ENCODE measurements around the gene TRMO.

Gene TRMO

DNA sequence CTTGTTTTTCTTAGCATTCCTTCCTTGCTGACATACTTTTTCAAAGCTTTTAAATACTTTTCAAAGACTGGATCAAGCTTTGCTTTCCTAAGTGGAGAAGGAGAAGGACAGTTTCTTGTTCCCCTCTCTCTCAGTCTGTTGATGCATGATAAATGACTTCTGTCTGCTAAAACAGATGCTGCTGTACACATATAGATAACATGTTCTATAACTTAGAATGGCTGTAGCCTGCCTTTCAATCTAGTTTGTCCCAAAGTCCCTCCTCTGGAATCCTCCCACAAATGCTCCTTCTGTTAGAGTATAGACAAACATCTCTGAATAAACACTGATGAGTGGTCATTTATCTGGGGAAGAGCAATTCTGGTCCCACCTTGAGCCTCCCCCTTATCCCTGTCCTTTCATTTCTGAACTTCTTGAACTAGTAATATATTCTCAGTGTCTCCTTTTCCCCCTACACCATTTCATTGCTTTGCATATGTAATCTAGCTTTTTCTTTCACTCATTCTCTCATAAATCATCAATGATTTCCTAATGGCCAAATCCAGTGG lies 21.1 kb upstream of the TRMO start:
- in situ Hi-C loops (cut with HindIII; ENCODE audit: low pct_ligation_motif_present, low pct_unique_long_range_greater_than_20kb, low sequenced_read_pairs): no loop called here
- DNase-seq: no peak

DNA sequence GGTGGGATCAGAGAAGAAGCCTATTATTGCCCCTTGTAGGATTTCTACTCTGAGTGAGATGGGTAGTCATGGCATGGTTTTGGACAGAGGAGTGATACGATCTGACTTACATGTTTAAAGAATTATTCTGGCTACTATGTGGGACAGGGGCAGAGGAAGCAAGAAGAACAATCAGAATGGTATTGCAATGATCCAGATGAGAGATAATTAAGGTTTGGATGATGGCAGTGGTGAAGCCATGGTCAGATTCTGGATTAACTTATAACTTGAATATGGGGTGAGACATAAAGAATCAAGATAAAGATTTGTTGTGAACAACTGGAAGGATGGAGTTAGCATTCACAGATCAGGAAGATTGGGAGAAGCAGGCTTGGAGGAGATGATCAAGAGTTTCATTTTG lies 19.0 kb upstream of the TRMO start:
- no peak for DNase-seq
- in situ Hi-C loops (cut with HindIII; ENCODE audit: low pct_ligation_motif_present, low pct_unique_long_range_greater_than_20kb, low sequenced_read_pairs): no loop called here

GRCh38 chr9:97940741-97941140 lies 18.4 kb upstream of the TRMO start:
- DNase-seq: no peak
- in situ Hi-C loops (cut with HindIII; ENCODE audit: low pct_ligation_motif_present, low pct_unique_long_range_greater_than_20kb, low sequenced_read_pairs): no loop called here

GRCh38 chr9:97940233-97940632 lies 17.9 kb upstream of the TRMO start:
- no peak for DNase-seq
- in situ Hi-C loops (cut with HindIII; ENCODE audit: low pct_ligation_motif_present, low pct_unique_long_range_greater_than_20kb, low sequenced_read_pairs): no loop called here

DNA sequence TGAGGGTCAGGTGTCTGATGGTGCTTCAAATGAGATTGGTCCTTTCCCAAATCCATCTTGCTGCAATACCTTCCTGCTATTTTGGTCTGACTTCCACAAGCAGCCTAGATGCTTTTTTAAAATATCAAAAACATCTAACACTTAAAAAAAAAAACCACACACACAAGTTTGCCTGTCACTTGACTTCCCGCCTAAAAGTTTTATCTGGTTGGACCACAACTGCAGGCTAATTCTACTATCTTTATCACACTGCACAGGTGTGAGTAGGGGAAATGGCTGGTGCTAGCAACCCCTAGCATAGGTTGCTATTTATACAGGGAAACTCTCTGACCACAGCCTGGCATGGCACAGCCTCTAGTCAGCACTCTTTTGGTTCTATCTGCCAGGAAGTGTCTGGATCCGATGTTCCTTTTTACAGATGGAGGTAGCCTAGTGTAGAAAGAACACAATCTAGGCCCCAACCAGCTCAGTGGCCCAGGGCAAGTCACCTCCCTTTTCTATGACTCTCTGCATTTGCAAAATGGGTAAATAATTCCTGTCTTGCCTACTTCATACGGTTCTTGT lies 15.9 kb upstream of the TRMO start, which contains the start of gene HEMGN:
Gene HEMGN (minus strand): TSS at position 92 of the 564 bp plus-strand sequence. CDS start 36 bp downstream, at position 56.
- no peak for DNase-seq
- in situ Hi-C loops (cut with HindIII; ENCODE audit: low pct_ligation_motif_present, low pct_unique_long_range_greater_than_20kb, low sequenced_read_pairs): no loop called here

GRCh38 chr9:97936998-97937397 lies 14.7 kb upstream of the TRMO start:
- in situ Hi-C loops (cut with HindIII; ENCODE audit: low pct_ligation_motif_present, low pct_unique_long_range_greater_than_20kb, low sequenced_read_pairs): no loop called here
- no peak for DNase-seq

GRCh38 chr9:97935276-97935675 lies 13.0 kb upstream of the TRMO start:
- in situ Hi-C loops (cut with HindIII; ENCODE audit: low pct_ligation_motif_present, low pct_unique_long_range_greater_than_20kb, low sequenced_read_pairs): no loop called here

GRCh38 chr9:97934321-97935115 lies 12.2 kb upstream of the TRMO start:
- no peak for DNase-seq
- in situ Hi-C loops (cut with HindIII; ENCODE audit: low pct_ligation_motif_present, low pct_unique_long_range_greater_than_20kb, low sequenced_read_pairs): no loop called here

More at GRCh38 chr9:97935276-97935675, 13.0 kb upstream of the TRMO start:
- DNase-seq: no peak

DNA sequence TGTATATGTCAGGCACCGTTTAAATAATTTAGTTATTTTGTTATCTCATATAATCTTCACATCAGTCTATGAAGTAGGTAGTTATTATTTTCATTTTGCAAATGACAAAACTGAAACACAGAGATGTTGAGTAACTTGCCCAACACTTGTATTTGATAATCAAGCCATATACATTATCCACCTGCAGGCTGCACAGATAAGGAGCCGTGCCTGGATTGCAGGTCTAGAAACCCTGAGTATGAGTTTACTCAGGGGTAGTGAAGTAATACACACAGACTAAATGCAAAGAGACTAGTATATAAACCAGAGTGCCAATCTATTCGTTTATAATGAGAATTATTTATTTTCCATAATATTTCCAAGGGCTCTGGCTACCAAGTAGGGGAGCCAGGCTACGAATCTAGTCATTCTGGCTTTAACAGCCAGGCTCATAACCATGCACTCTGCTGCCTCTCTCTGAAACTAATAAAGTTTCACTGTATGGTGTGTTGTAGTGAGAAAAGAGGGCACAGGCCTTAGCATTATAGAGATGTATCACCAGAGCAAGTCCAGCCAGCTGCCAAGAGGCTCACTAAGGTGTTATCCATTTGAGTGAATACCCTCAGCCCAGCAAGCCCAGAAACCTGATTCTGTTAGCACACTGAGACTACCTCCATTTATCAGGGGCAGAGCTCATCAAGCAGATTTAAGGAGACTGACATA lies 11.1 kb upstream of the TRMO start:
- DNase-seq: no peak
- in situ Hi-C loops (cut with HindIII; ENCODE audit: low pct_ligation_motif_present, low pct_unique_long_range_greater_than_20kb, low sequenced_read_pairs): no loop called here

DNA sequence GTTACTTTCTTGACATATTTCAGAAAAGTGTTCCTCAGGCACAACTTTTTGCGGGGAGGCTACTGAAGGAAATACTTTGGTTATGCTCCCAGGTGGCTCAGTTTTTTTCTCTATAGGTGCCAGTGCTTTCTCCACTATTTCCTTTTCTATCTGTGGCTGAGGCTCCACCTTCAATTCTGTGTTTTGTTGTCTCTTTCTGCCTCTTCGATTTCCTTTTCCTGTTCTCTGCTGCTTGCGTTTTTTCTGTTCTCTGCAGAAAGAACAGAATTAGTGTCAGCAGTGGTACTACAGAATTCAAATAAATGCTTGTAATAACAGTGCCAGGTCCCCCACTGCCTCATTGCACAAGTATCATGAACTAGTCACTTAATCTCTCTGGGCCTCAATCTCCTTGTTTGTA lies 8.7 kb upstream of the TRMO start:
- no peak for DNase-seq

GRCh38 chr9:97928986-97929604 lies 6.8 kb upstream of the TRMO start:
- in situ Hi-C loops (cut with HindIII; ENCODE audit: low pct_ligation_motif_present, low pct_unique_long_range_greater_than_20kb, low sequenced_read_pairs): no loop called here
- no peak for DNase-seq

More for the DNA sequence above, 8.7 kb upstream of the TRMO start:
- in situ Hi-C loops (cut with HindIII; ENCODE audit: low pct_ligation_motif_present, low pct_unique_long_range_greater_than_20kb, low sequenced_read_pairs): no loop called here

DNA sequence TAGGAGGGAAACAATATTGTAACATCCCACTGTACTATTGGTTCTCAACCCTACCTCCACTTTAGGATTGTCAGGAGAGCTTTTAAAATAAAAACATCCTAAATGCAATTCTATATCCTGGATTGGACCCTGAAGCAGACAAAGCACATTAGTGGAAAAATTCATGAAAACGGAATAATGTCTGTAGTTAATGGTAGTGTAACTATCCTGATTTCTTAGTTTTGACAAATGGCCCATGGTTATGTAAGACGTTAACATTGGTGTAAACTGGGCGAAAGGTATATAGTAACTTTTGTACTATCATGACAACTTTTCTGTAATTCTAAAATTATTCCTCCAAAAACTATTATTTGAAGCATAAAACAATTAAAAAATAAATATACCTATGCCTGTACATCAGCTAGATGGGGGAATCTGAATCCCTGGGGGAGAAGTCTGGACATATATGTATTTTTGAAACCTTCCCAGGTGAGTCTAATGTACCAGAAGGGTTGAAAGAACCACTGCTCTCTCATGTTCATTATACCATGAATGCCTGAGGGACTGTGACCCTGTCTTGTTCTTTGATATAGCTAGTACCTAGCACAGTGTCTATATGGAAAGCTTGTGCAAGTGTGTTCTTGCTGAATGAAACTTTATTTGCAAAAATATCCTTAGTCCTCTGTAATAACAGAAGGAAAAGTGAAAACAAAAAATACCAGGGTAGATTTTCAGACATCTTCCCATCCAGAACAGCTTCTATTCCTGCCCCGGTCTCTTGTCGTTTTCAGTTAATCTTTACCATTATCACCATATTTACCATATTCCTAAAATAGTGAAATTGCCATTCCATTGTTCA lies 3.4 kb upstream of the TRMO start:
- in situ Hi-C loops (cut with HindIII; ENCODE audit: low pct_ligation_motif_present, low pct_unique_long_range_greater_than_20kb, low sequenced_read_pairs): no loop called here

DNA sequence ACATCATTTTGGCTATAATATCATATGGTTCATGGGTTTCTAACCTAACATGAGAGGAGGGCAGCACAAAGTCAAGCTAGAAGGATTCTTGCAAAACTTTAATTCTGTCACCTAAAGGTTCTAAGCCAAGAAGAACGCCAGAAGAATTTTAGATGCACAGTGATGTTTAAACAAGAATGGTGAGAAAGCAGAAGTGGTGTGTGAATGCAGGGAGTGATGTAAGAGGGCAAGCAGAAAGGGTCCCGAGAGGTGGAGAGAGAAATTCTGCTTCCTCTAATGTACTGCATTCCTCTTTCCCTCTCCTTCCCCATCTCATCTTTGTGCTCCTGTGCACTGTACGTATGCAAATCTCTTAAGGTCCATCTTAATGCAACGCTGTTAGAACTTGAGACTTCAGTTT lies 2.1 kb upstream of the TRMO start:
- in situ Hi-C loops (cut with HindIII; ENCODE audit: low pct_ligation_motif_present, low pct_unique_long_range_greater_than_20kb, low sequenced_read_pairs): no loop called here
- DNase-seq: no peak

More for the DNA sequence above, 3.4 kb upstream of the TRMO start:
- DNase-seq: no peak

DNA sequence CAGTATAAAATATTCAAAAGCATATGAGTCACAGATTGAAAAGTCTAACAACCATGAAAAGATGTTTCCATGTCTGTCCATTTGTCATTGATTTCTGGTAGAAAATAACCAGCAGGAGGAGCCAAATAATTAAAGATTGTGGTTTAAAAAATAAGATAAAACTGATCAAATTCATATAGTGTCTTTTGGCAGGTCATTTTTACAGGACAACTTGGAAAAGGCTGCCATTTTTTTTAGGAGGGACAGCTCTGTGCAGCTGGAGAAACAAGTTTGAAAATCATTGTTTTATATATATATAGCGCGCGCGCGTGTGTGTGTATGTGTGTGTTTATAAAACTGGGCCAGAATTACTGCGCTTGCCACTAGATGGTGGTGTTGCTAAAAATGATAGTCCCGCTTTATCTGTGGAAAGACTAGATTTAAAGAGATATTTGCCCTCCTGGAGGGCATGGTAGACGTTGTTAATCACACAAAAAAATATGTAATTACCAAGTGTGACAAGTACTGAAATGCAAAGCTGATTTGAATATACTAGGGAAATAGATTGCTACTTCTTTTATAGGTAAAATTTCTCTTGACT lies 1.3 kb upstream of the TRMO start:
- DNase-seq: peak; percentile 77
- in situ Hi-C loops (cut with HindIII; ENCODE audit: low pct_ligation_motif_present, low pct_unique_long_range_greater_than_20kb, low sequenced_read_pairs): no loop called here

DNA sequence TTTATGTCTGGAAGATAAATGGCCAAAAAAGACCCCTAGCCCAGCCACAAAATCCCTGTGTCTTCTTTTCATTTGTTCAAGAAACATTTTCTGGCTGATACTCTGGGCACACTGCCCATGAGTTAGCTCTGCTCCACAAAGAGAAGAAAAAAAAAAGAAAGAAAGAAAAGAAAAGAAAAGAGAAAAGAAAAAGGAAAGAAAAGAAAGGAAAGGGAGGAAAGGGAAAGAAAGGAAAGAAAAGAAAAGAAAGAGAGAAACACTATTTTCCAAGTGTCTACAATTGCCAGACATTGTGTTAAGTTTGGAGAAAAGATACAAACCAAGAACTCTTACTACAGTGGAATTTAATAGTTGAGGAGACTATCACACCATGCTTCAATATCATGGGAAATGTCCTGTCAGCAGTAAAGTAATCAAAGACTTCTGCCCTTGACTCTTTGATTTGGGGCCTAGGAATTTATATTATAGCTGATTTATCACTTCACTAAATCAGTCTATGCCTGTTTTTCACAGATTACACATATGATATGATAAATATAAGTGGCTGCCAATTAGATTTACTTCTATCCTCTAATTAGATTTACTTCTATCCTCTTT lies 3.0 kb downstream of the TRMO start:
- in situ Hi-C loops (cut with HindIII; ENCODE audit: low pct_ligation_motif_present, low pct_unique_long_range_greater_than_20kb, low sequenced_read_pairs): no loop called here
- DNase-seq: no peak

- DNase-seq: no peak
- in situ Hi-C loops (cut with HindIII; ENCODE audit: low pct_ligation_motif_present, low pct_unique_long_range_greater_than_20kb, low sequenced_read_pairs): no loop called here
These were observed 3.7 kb downstream of the TRMO start for GRCh38 chr9:97918611-97919010.

DNA sequence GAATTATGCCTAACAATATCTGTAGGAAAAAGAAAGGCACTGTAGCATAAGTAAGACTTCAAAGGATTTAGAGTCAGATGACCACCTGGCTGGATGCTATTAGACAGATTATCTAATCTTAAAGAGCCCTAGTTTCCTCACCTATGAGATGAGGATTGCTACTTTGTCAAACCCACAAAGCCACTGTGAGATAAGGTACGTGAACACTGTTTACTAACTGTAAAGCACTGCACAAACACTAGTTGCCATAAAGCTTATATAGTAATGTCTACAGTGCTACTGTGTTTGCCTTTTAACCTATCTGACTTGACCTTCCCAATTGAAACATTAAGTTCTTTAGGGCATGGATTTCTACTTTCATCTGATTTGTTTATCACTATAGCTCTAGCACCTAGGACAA lies 10.3 kb downstream of the TRMO start:
- DNase-seq: no peak
- in situ Hi-C loops (cut with HindIII; ENCODE audit: low pct_ligation_motif_present, low pct_unique_long_range_greater_than_20kb, low sequenced_read_pairs): no loop called here

Data from ACHN (cell line).